Loucy (cell line): Measurements from ENCODE around the gene CNKSR3.

Experiments
- EZH2phosphoT487 ChIP-seq: fragments of 200-600 bp; IDR thresholded peaks from 2 replicates; pipeline ENCODE4 v1.6.1; 2018; ENCODE audit warnings: antibody characterized with exemption, mild to moderate bottlenecking, moderate library complexity, borderline replicate concordance
- TF ChIP-seq, protein P1 (sequence below): fragments of 200-600 bp; sonication (generic); conservative IDR thresholded peaks from 2 replicates; pipeline ENCODE4 v1.5.1; 2014; ENCODE audit warnings: mild to moderate bottlenecking, antibody characterized with exemption, low read length

DNA sequence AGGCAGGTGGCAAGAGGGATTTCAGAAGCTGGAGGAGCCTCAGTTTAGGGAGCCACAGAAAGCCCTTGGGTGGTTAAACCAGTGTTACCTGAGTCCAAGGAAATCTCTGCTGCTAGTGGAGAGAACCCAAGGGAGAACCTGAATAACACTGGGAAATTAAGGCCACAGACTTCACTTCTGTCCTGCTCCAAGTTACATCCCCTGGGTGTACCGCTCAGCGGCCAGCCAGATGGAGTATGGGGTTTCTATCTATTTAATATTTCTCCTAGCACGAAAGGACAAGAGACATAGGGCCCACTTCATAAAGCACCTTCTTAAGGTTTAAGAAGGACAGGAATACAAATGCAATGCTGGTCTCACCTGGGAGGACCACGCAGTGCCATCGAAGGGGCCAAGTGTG is 5.8 kb upstream of the CNKSR3 start:
- TF ChIP-seq, protein P1, sequence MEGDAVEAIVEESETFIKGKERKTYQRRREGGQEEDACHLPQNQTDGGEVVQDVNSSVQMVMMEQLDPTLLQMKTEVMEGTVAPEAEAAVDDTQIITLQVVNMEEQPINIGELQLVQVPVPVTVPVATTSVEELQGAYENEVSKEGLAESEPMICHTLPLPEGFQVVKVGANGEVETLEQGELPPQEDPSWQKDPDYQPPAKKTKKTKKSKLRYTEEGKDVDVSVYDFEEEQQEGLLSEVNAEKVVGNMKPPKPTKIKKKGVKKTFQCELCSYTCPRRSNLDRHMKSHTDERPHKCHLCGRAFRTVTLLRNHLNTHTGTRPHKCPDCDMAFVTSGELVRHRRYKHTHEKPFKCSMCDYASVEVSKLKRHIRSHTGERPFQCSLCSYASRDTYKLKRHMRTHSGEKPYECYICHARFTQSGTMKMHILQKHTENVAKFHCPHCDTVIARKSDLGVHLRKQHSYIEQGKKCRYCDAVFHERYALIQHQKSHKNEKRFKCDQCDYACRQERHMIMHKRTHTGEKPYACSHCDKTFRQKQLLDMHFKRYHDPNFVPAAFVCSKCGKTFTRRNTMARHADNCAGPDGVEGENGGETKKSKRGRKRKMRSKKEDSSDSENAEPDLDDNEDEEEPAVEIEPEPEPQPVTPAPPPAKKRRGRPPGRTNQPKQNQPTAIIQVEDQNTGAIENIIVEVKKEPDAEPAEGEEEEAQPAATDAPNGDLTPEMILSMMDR, result no peak
- no peak for TF ChIP-seq EZH2phosphoT487
